Neural progenitor cell (in vitro differentiated cells): ENCODE measurements around the gene TUB. TPM values are rescaled to one million over a fixed set of nuclear protein-coding genes. Genes with fewer than 3 reads are reported as not detected.

ENCODE experiments used
- DNase-seq: peaks from one replicate; pipeline ENCODE4 v3.0.0-alpha.2; 2016; ENCODE audit warnings: low spot score
- H2AFZ ChIP-seq: fragments of 200-600 bp; sonication (generic); replicated peaks from 2 replicates; pipeline ENCODE4 v1.6.1; 2016; ENCODE audit warnings: antibody characterized with exemption
- H3F3A ChIP-seq: fragments of 200-600 bp; sonication (generic); 2 replicates; pipeline ENCODE4 v1.6.1; 2016; ENCODE audit warnings: antibody characterized with exemption, low read depth
- H3K27ac ChIP-seq: fragments of 200-600 bp; sonication (generic); 2 replicates; pipeline ENCODE4 v1.5.1; 2016; ENCODE audit warnings: mild to moderate bottlenecking
- H3K27me3 ChIP-seq: fragments of 200-600 bp; sonication (generic); 2 replicates; pipeline ENCODE4 v1.6.1; 2016; ENCODE audit warnings: mild to moderate bottlenecking, moderate library complexity
- H3K36me3 ChIP-seq: fragments of 200-600 bp; sonication (generic); 2 replicates; pipeline ENCODE4 v1.5.1; 2016
- H3K4me1 ChIP-seq: fragments of 200-600 bp; sonication (generic); 2 replicates; pipeline ENCODE4 v1.6.1; 2016; ENCODE audit warnings: mixed run types
- H3K4me2 ChIP-seq: fragments of 200-600 bp; sonication (generic); 2 replicates; pipeline ENCODE4 v1.6.1; 2016
- H3K4me3 ChIP-seq: fragments of 200-600 bp; sonication (generic); 2 replicates; pipeline ENCODE4 v1.5.1; 2016
- H3K79me2 ChIP-seq: fragments of 200-600 bp; sonication (generic); 2 replicates; pipeline ENCODE4 v1.6.1; 2016; ENCODE audit warnings: low read depth
- H3K9ac ChIP-seq: fragments of 200-600 bp; sonication (generic); 2 replicates; pipeline ENCODE4 v1.6.1; 2016
- H3K9me3 ChIP-seq: fragments of 200-600 bp; sonication (generic); 2 replicates; pipeline ENCODE4 v1.5.1; 2016; ENCODE audit warnings: low read depth
- H4K20me1 ChIP-seq: fragments of 200-600 bp; sonication (generic); 2 replicates; pipeline ENCODE4 v1.6.1; 2016; ENCODE audit warnings: low read depth
- H3K27ac Mint-ChIP-seq: 3 replicates; pipeline ENCODE4 v1.8.0; 2021; ENCODE audit warnings: mixed read lengths
- H3K27me3 Mint-ChIP-seq: 2 replicates; pipeline ENCODE4 v1.8.0; 2022; ENCODE audit warnings: low read depth, mild to moderate bottlenecking, inconsistent platforms, moderate library complexity, mixed read lengths; ENCODE audit not compliant: insufficient read depth
- H3K36me3 Mint-ChIP-seq: 3 replicates; pipeline ENCODE4 v1.8.0; 2021; ENCODE audit warnings: mixed read lengths
- H3K4me1 Mint-ChIP-seq: 3 replicates; pipeline ENCODE4 v1.8.0; 2021; ENCODE audit warnings: mixed read lengths
- H3K4me3 Mint-ChIP-seq: 3 replicates; pipeline ENCODE4 v1.8.0; 2021; ENCODE audit warnings: mild to moderate bottlenecking, moderate library complexity, mixed read lengths
- H3K9me3 Mint-ChIP-seq: 3 replicates; pipeline ENCODE4 v1.8.0; 2020; ENCODE audit warnings: mixed read lengths
- EZH2 ChIP-seq: fragments of 200-600 bp; sonication (generic); IDR thresholded peaks from 2 replicates; pipeline ENCODE4 v1.6.1; 2017; ENCODE audit warnings: antibody characterized with exemption, mild to moderate bottlenecking, moderate library complexity
- EZH2phosphoT487 ChIP-seq: fragments of 200-600 bp; sonication (generic); IDR thresholded peaks from 2 replicates; pipeline ENCODE4 v1.6.1; 2017; ENCODE audit warnings: antibody characterized with exemption
- total RNA-seq: library from RNA; depleted of rRNA; stranded (reverse); fragments of >200 nt; gene quantifications from 2 replicates; pipeline ENCODE4 v1.2.3, GENCODE V29; 2015; ENCODE audit warnings: low replicate concordance
- TF ChIP-seq, protein P1 (sequence below): fragments of 200-600 bp; sonication (generic); IDR thresholded peaks from 2 replicates; pipeline ENCODE4 v1.5.1; 2017; ENCODE audit warnings: antibody characterized with exemption, mild to moderate bottlenecking

The TUB gene
- total RNA-seq, 1 donor from 2014 or later, result 28.7 TPM

DNA sequence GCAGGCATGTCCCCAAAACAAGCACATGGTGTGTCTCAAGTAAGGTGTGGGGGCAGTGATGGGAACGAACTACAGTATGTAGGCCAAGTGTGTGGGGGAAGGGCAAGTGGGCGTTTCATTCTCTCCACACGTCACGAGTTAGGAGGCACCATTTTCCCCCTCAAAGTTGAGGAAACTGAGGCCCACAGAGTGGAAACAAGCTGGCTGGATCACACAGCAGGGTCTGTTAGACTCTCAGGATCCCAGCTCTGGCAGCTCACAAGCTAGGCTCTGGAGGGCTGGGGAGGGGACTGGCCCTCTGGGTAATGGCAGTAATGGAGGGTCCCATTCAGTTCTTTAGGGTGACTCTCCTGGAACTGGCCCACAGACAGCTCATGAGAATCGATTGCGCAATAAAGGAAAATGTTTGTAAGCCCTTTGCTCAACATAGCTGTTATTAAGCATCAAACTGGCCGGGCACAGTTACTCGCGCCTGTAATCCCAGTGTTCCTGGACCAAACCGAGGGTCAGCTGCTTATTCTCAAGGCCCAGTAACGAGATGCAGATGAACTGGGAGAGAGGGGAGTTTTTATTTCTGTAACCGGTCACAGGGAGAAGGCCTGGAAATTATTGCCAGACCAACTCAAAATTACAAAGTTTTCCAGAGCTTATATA lies 24.1 kb upstream of the TUB start:
- H3K9ac ChIP-seq, result no peak overlapping the region
- Mint-ChIP-seq H3K27ac (peak overlapping the region; percentile 3), H3K36me3 (no peaks in the 10 kb centered on the region), H3K9me3 (no peaks in the 10 kb centered on the region), H3K27me3 (peaks cover 11% of the 10 kb centered on the region), H3K4me3 (no peak overlapping the region), H3K4me1 (peaks cover 10% of the 10 kb centered on the region)
- no peaks in the 10 kb centered on the region for H3K4me1 ChIP-seq
- TF ChIP-seq, protein P1, sequence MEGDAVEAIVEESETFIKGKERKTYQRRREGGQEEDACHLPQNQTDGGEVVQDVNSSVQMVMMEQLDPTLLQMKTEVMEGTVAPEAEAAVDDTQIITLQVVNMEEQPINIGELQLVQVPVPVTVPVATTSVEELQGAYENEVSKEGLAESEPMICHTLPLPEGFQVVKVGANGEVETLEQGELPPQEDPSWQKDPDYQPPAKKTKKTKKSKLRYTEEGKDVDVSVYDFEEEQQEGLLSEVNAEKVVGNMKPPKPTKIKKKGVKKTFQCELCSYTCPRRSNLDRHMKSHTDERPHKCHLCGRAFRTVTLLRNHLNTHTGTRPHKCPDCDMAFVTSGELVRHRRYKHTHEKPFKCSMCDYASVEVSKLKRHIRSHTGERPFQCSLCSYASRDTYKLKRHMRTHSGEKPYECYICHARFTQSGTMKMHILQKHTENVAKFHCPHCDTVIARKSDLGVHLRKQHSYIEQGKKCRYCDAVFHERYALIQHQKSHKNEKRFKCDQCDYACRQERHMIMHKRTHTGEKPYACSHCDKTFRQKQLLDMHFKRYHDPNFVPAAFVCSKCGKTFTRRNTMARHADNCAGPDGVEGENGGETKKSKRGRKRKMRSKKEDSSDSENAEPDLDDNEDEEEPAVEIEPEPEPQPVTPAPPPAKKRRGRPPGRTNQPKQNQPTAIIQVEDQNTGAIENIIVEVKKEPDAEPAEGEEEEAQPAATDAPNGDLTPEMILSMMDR, result no peak
- no peak for TF ChIP-seq EZH2
- TF ChIP-seq EZH2phosphoT487, result no peak
- H3K36me3 ChIP-seq, result no peaks in the 10 kb centered on the region
- H3K4me2 ChIP-seq, result no peak overlapping the region
- no peak overlapping the region for H3K27ac ChIP-seq
- DNase-seq, result no peak
- H3K27me3 ChIP-seq, result no peaks in the 10 kb centered on the region
- no peaks in the 10 kb centered on the region for H3F3A ChIP-seq
- no peak overlapping the region for H2AFZ ChIP-seq
- no peaks in the 10 kb centered on the region for H4K20me1 ChIP-seq
- no peak overlapping the region for H3K4me3 ChIP-seq
- no peaks in the 10 kb centered on the region for H3K79me2 ChIP-seq
- H3K9me3 ChIP-seq, result no peaks in the 10 kb centered on the region

DNA sequence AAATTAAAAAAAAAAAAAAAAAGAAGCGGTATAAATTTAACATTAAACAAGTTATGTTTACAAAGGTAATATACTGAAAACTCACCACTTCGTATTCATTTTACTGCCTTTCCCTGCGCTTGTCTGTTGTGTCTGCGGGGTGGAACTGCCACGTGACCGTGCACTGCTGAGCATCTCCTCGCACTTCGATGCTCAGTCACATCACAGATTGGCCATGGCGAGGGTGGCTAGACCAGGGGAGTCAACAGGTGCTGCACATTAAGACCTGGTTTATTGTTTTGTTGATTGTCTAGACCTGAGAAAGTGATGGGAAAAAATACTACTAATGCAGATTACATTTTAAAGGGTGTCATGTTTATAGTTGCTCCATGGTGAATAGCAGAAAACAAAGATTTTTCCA lies 22.8 kb upstream of the TUB start:
- no peaks in the 10 kb centered on the region for H3K9me3 Mint-ChIP-seq
- H3K27me3 Mint-ChIP-seq, result peaks cover 12% of the 10 kb centered on the region
- no peaks in the 10 kb centered on the region for H3K27me3 ChIP-seq
- H2AFZ ChIP-seq, result no peak overlapping the region
- H3K4me3 Mint-ChIP-seq, result no peak overlapping the region
- H3K79me2 ChIP-seq, result no peaks in the 10 kb centered on the region
- no peaks in the 10 kb centered on the region for H3K36me3 ChIP-seq
- no peaks in the 10 kb centered on the region for H3K4me1 ChIP-seq
- no peak overlapping the region for H3K4me2 ChIP-seq
- H3F3A ChIP-seq, result no peaks in the 10 kb centered on the region
- DNase-seq, result no peak
- H3K27ac ChIP-seq, result no peak overlapping the region
- no peak overlapping the region for H3K27ac Mint-ChIP-seq
- no peaks in the 10 kb centered on the region for H3K36me3 Mint-ChIP-seq
- TF ChIP-seq EZH2phosphoT487 (no peak), EZH2 (no peak)
- H3K9ac ChIP-seq, result no peak overlapping the region
- H3K4me3 ChIP-seq, result no peak overlapping the region
- H3K4me1 Mint-ChIP-seq, result peaks cover 10% of the 10 kb centered on the region
- no peaks in the 10 kb centered on the region for H4K20me1 ChIP-seq
- no peaks in the 10 kb centered on the region for H3K9me3 ChIP-seq

- Mint-ChIP-seq H3K27me3 (peaks cover 12% of the 10 kb centered on the region), H3K9me3 (no peaks in the 10 kb centered on the region), H3K36me3 (no peaks in the 10 kb centered on the region), H3K4me3 (peak overlapping the region; percentile 17), H3K4me1 (peaks cover 10% of the 10 kb centered on the region), H3K27ac (peak overlapping the region; percentile 43)
- Histone ChIP-seq H4K20me1 (no peaks in the 10 kb centered on the region), H3K36me3 (no peaks in the 10 kb centered on the region), H3F3A (no peaks in the 10 kb centered on the region), H3K4me3 (no peak overlapping the region), H3K27ac (no peak overlapping the region), H2AFZ (no peak overlapping the region), H3K9ac (no peak overlapping the region), H3K4me2 (no peak overlapping the region), H3K79me2 (no peaks in the 10 kb centered on the region), H3K9me3 (no peaks in the 10 kb centered on the region), H3K27me3 (no peaks in the 10 kb centered on the region), H3K4me1 (no peaks in the 10 kb centered on the region)
- no peak for DNase-seq
- TF ChIP-seq, protein P1, result no peak
- TF ChIP-seq EZH2 (no peak), EZH2phosphoT487 (no peak)
These were observed 22.0 kb upstream of the TUB start for GRCh38 chr11:8059030-8059429.

DNA sequence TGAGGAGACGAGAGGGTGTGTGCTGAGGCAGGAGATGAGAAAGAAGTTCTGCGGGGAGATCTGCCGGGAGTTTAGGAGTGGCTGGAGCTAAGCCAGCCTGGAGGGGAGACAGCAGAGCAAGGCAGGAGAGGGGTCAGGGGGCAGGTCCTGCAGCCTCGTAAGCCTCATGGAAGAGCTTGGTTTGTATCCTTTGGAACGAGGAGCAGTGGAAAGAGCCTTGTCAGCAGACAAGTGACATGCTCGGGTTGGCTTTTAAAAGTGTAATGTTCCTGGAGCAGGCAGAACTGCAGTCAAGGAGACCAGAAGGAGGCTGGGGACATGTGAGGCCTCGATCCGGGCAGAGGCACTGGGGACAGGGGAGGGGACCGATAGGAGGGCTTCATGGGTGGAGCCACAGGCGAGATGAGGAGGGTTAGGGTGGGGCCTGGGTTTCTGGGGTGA lies 21.4 kb upstream of the TUB start:
- Histone ChIP-seq H4K20me1 (no peaks in the 10 kb centered on the region), H3K79me2 (no peaks in the 10 kb centered on the region), H3K4me1 (no peaks in the 10 kb centered on the region), H3K4me3 (no peak overlapping the region), H3K27me3 (no peaks in the 10 kb centered on the region), H3K36me3 (no peaks in the 10 kb centered on the region), H3K9ac (no peak overlapping the region), H3F3A (no peaks in the 10 kb centered on the region), H2AFZ (peak overlapping the region; percentile 39), H3K4me2 (no peak overlapping the region), H3K9me3 (no peaks in the 10 kb centered on the region), H3K27ac (no peak overlapping the region)
- Mint-ChIP-seq H3K27ac (peak overlapping the region; percentile 43), H3K4me3 (no peak overlapping the region), H3K36me3 (no peaks in the 10 kb centered on the region), H3K9me3 (no peaks in the 10 kb centered on the region), H3K27me3 (peaks cover 10% of the 10 kb centered on the region), H3K4me1 (peaks cover 10% of the 10 kb centered on the region)
- DNase-seq, result no peak
- TF ChIP-seq EZH2 (no peak), EZH2phosphoT487 (no peak)
- TF ChIP-seq, protein P1, result no peak
